Stimulated activated CD8-positive, alpha-beta memory T cell treated with anti-CD3 and anti-CD28 coated beads, Interleukin-4, amount 100 ng/mL, for 1 hour (primary cell): Measurements from ENCODE around the gene PAXIP1.
A peak's percentile ranks its signal among the peaks of the same experiment; 100 is the strongest.
"Not testable (repeated sequence)": the region's sequence is repeated elsewhere in the genome, so short reads cannot be mapped to it uniquely, and the experiment has no call there.

ENCODE experiments used
- DNase-seq, 2 donors: peaks; one replicate each; pipeline ENCODE4 v3.0.0-alpha.2; 2020; ENCODE audit warnings: low read depth in 2 of 2, low spot score in 1 of 2

Gene PAXIP1

DNA sequence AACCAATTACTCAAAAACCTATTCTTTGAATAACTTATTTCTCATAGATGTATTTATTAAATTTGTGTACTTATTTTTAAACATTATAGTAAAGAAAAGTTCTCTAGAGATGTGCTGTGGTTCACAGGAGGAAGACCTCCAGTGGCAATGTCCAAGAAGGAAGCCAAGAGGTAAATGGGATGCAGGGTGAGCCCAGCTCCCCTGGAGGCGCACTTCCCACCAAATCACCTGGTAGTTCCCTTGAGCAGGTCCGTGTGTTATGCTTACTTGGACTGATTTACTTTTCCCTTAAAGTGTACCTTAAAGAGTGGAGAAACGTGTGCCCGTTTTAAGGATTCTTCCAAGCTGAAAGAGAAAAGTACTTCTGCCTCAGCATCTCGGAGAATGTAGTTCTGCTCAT, 55.3 kb downstream of the PAXIP1 start:
- no peak for DNase-seq

DNA sequence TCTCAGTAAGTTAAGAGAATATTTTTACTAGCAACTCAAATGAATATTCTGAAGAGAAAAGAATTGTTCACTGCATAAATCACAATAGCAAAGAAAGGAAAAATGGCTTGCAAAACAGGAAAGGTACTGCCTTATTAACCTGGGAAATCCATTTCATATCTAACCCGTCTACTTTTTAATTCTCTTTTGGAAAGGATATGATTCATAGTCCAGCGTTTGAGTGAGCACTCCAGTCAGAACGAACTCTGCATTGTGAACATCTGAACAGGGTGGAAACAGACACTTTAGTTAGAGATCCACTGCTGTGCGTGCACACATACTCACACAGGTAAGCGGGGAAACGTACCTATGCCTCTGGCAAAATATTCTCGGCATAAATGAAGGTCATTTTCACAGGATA, 56.8 kb downstream of the PAXIP1 start:
- DNase-seq, result no peak

DNA sequence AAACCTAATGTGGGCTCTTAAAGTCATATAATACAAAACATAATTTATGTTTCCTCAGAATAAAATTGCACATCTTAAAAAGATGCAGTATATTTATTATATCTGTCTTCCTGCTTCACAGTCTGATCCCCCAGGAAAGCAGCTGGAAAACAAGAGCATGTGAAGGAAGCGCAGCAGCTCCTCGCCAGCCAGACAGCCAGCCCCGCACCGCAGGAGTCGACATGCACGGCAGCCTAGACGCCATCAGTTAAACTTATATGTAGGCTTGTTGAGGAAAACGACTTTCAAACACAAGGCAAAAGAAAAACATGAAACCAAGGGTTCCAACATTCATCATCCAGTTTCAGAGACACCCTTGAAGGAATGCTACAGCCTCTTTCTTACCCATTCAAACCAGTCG, 59.0 kb downstream of the PAXIP1 start:
- no peak for DNase-seq

DNA sequence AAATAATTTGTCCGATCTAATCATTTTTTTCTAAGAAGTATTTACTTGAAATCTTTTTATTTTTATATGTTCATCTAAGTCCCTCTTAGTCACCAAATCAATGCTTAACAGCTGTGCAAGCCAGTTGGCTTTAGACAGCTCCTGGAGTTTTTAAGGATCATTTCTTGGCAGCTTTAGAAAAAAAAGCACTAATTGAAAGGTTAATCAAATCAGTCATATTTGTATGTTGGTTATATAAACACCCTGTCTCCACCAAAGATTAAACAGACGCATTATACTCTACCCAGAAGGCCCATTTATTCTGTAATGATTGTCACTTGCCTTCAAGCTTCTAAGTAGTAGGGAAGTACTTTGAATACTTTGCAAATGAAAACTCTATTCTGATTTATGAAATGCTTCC, 60.2 kb downstream of the PAXIP1 start:
- DNase-seq, result no peak

DNA sequence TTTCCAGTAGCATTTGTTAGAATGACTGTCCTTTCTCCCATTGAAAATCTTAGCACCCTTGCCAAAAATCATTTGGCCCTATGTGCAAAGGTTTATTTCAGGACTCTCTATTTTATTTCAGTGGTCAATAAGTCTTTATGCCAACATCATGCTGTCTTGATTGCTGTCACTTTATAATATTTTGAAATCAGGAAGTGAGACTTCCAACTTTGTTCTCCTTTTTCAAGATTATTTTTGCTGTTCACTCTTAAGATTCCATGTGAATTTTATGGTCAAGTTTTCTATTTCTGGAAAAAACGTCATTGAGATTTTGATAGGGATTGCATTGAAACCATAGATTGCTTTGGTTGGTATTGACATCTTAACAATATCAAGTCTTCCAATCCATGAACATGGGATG, 65.1 kb downstream of the PAXIP1 start:
- DNase-seq, result no peak

DNA sequence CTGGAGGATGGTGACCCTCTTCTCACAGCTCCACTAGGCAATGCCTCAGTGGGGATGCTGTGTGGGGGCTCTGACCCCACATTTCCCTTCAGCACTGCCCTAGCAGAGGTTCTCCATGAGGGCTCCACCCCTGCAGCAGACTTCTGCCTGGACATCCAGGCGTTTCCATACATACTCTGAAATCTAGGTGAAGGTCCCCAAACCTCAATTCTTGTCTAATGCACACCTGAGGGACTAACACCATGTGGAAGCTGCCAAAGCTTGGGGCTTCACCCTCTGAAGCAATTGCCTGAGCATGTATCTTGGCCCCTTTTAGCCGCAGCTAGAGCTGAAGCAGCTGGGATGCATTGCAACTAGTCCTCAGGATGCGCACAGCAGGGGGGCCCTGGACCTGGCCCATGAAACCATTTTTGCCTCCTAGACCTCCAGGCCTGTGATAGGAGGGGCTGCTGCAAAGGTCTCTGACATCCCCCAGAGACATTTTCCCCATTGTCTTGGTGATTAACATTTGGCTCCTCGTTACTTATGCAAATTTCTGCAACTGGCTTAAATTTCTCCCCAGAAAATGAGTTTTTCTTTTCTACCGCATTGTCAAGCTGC, 68.5 kb downstream of the PAXIP1 start:
- DNase-seq, result not testable (repeated sequence)

DNA sequence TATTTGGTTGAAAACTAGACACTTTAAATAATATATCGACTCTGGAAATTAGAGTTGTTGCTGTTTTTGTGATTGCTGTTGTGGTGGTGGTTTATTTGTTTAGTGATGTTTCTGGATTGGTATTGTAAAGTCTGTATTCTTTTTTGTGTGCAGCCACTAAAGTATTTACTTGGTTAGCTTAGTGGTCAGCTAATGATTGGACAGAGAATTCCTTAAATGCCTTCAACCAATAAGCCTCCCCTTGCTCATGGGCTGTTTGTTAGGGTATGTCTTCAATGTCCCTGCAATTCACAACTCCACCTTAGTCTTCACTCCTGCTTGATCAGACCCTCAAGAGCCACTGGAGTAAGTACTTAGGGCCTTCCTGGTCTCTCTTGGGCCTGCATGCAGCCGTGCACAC, 71.0 kb downstream of the PAXIP1 start:
- DNase-seq, result no peak

DNA sequence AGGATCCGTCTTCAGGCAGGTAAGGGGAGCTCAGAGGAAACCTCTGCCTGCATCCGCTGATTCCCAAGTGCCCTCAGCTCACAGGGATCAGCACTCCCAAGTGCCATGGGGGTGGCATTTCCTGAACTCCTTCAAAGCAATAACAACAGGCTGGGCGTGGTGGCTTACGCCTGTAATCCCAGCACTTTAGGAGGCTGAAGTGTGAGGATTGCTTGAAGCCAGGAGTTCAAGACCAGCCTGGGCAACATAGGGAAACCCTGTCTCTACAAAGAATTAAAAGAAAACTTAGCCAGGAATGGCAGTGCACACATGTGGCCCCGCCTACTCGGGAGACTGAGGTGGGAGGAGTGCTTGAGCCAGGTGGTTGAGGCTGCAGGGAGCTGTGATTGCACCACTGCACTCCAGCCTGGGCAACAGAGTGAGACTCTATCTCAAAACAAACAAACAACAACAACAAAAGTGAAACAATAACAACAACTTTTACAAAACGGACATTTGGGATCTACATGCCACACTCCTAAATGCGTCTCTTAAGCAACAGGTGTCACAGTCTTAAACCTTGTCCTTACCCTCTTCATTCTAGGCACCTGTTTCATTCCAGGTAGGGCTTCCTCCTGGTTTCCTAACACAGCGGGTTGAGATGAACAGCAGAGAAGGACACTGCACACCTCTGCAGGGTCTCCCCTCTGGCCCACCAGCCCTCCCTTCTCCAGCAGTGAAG, 73.8 kb downstream of the PAXIP1 start:
- DNase-seq, result no peak

DNA sequence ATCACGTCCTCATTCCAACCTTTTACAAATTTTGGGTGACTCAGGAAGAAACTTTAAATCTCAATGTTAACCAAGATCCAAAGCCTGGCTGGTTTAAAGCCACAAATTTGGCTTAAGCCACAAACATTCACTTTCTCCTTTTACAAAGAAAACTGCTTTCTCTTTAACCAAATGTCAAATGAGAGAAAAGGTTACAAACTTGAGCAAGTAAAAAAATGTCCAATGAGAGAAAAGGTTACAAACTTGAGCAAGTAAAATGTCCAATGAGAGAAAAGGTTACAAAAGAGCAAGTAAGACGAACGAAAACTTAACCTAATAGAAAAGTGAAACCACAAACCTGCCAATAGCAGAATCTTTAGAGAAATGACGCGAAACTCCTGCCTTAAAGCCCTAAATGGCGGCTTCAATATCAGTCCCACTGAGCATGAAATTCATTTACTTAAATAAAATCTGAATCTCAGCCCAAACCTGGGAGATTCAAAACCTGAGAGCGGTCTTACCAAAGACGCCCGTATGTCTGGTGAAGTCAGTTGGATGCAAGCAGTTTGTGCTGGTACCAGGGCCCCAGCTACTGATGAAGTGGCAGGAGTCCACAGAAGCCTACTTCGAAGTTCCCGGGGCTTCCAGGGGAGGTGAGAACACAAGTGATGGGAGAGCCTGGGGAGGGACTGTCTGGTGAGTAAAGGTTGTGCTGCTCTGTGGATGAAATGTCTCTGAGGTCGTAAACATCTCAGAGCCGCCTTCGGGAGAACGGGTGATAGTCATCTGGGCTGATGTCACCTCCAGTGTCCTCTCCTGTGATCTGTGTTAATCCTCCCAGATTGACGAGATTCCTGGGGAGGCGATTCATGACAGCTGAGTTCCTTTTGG, 74.6 kb downstream of the PAXIP1 start:
- peak; percentile 11 to 15 for DNase-seq

DNA sequence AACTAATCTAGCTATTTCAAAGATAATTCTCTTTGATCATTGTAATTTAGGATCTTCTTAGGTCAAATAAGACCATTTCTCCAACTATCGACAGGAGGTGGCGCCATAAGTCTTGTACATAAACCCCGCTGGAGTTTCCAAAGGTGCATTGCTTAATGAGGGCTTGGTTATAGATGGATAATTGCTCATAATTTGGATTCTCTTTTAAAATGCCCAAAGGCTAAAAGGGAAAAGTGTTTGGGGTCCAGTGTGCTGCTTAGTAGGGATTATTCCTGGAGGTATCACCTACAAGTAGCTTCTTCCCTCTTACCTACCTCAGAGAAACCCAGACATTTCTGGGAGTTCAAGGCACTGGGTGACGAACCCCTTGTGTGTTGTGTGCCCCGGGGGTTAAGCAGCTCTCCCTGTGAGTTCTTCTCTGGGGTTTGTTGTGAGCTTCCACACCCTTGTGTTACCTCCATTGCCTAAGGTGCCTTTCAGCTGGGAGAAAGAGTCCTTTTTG, 75.2 kb downstream of the PAXIP1 start:
- peak; percentile 46 to 63 for DNase-seq

DNA sequence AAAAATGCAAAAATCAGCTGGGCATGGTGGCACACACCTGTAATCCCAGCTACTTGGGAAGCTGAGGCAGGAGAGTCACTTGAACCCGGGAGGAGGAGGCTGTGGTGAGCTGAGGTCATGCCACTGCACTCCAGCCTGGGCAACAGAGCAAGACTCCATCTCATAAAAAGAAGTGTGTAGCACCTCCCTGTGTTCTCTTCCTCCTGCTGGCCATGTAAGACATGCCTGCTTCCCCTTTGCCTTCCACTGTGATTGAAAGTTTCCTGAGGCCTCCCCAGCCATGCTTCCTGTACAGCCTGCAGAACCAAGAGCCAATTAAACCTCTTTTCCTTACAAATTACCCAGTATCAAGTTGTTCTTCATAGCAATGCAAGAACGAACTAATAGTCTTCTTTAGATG, 80.5 kb downstream of the PAXIP1 start:
- DNase-seq, result not testable (repeated sequence)

DNA sequence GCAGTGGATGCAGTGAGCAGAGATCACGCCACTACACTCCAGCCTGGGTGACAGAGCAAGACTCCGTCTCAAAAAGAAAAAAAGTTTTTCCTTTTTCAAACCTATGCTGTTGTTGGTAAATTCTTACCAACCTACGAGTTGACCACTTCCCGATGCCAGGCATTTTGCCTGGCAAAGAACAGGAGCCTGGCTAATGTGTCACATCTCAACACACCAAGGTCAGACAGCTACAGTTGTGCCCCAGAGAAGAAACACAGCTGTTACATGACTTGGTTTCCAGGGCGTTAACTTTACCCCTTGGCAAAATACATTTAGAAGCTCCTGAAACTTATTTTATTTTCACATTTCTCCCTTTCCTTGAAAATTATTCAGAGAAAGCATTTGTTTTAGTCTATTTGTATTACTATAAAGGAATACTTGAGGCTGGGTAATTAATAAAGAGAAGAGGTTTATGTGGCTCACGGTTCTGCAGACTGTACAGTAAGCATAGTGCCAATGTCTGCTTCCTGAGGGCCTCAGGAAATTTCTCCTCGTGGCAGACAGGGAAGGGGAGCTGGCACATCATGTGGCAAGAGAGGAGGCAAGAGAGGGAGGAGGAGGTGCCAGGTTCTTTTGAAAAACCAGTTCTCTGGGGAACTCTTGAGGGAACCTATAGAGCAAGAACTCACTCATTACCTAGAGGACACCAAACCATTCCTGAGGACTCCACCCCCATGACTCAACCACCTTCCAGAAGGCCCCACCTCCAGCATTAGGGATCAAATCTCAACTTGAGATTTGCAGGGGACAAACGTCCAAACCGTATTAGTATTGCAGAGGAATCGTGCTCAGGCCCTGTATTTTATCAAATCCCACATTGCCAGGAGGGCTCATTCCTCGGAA, 83.3 kb downstream of the PAXIP1 start:
- no peak for DNase-seq

DNA sequence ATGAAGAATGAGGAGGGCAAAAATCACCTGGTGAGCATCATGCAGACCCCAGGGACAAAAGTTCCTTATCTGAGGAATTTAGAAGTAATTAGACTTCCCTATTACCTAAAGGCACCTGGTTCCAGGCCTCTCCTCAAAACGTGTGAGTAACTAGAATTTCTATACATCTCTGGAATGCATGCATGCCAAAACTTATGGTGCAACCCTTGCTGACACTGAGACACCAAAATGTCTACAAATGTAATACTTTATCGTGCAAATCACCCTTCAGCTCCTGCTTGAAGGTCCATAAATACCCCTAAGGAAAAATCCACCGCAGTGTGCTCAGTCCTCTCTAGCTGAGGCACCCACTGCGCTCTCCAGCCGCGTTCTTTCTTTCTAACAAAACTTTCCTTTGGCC, 84.2 kb downstream of the PAXIP1 start:
- no peak for DNase-seq

DNA sequence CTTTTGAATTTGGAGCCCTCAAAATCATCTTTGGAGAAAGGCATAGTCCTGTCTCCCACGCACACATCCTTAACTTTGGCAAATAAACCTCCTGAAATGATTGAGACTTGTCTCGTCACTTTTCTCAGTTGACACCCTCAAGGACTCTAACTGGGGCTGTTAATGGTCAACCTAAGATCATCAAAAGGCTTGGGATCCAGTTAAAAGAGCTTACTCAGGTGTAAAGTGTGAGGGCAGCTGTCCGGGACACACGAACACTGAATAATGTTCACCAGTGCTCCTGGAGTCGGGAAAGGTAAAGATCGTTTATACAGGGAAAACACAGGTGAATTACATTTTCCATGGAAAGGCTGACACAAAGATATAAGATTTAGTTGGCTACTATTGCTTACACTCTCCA, 84.7 kb downstream of the PAXIP1 start:
- DNase-seq, result no peak

DNA sequence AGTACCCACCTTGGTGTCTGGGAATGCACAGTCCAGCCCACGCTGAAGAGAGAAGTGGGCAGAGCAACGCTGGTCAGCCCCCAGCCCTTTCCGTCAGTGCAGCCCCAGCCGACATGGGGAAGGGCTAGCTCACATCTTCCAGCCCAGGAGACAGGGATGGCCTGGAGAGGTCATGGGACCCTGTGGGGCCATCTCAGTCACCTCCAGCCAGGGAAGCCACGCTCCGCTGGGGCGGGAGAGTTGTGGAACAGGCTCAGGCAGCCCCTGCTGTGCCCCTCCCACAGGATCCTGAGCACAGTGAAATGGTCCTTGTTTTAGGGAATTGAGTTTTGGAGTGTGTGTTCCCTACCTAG, 85.1 kb downstream of the PAXIP1 start:
- no peak for DNase-seq

DNA sequence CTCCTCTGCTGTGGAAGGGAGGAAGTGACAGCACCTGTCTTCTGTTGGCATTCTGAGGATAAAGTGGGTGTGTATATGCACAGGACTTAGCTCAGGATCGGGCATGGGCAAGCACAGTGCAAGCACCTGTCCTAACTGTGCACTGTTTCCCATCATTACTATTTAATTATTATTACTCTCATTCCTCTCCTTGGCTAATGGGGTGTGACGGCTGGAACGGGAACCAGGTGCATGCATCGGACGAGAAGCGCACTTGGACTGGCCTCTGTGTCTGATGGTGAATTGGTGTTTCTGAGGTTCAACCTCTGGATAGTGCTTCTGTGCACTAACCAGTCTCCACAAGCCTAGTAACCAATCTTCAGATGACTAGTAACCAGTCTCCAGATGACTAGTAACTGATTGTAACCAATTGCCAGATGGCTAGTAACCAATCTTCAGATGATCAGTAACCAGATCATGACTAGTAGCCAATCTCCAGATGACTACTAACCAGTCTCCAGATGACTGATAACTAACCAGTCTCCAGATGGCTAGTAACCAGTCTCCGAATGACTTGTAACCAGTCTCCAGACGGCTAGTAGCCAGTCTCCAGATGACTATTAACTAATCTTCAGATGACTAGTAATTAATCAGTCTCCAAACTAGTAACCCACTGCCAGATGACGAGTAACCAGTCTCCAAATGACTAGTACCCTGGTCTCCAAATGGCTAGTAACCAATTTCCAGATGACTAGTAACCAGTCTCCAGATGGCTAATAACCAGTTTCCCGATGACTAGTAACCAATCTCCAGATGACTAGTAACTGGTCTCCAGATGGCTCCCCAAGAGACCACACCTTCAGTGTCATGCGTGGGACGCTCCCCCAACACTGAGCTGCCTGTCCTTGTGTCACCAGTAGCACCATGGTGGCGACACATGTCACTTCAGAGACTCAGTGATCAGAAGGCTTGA, 85.8 kb downstream of the PAXIP1 start:
- no peak for DNase-seq

DNA sequence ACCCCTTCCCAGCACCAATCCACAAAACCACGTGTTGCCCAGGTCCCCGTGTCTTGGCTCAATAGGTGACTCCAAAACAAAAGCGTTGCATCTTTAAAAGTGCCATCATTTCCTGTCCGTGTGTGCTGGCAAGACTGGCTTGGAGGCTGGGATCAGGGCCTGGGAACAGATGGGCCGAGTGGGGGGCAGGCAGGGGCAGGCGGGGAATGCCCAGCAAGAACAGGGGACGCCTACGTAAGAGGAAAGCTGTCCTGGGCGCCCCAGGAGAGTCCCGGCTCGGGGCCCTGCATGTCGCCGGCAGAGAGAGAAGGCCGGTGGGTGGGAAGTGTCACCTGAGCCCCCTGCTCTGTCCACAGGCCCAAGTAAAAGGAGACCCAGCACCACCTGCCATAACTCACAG, 86.5 kb downstream of the PAXIP1 start:
- DNase-seq, result no peak

DNA sequence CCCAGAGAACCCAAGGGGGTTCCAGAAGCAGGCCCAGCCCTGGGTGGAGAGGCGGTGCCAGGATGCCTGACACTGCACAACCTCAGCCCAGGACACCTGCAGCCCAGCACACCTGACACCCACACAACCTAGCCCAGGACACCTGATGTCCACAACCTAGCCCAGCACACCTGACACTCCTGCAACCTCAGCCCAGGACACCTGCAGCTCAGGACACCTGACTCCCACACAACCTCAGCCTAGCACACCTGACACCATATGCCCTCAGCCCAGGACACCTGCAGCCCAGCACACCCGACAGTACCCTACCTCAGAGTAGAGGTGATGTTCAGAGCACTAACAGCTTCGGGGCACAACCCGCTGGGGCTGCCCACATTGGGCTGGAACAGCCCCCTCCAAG, 87.3 kb downstream of the PAXIP1 start:
- DNase-seq, result no peak

DNA sequence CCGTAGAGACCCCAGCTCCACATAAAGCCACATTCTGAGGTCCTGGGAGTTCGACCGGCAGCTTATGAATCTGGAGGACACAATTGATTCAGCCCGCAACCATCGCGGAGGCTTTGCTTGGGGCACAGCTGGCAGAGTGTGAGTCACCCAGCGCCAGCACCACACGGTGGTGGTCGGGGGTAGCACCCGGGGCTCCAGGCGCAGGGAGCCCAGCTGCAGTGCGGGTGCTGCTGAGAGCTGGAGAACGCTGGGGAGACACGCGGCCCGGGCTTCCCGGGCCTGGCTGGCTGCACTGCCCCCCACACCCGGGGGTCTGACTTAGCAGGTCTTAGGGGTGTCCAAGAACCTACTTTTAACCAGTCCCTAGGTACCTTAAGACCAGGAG, 87.9 kb downstream of the PAXIP1 start:
- DNase-seq, result no peak
